Kidney capillary endothelial cell (primary cell): Measurements from ENCODE around the gene PIP5K1B.

Source experiments
- DNase-seq: peaks from one replicate; pipeline ENCODE4 v3.0.0-alpha.2; 2018; ENCODE audit warnings: low spot score

The PIP5K1B gene

GRCh38 chr9:68991457-68991856, 286.4 kb downstream of the PIP5K1B start:
- no peak for DNase-seq

DNA sequence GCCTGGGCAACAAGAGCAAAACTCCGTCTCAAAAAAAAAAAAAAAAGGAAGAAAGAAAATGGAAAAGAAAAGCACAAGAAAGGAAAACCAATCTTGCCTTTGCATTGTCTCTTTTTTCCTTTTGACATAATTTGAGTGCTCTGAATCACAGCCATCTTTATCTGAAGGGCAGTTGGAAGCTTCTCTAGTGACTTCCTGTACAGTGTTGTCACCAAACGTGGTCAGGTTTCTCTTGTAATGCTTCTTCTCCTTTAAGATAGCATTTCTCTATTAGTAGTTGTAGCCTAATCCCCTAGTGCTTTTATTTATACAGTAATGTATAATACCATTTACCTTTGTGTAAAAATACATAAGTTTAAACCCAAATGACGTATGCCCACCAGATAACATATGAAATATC, 290.7 kb downstream of the PIP5K1B start:
- DNase-seq = no peak

DNA sequence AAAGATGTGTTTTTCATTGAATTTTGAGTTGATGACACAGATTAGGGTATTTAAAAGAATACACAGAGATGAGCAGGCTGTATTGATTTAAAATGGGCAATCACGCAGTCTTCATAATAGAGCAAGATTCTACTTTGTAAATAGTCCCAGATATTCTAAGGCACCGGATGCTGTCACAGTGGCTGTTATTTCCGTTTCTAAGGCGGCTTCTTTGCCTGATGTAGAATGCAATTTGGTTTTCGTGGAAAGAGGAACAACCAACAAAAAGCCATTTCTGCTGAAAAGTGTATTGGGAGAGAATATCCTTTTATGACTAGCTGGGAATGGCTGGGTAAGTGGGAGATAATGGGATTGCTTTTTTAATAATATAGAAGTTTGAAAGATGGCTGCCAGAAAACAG, 291.4 kb downstream of the PIP5K1B start:
- DNase-seq = no peak

DNA sequence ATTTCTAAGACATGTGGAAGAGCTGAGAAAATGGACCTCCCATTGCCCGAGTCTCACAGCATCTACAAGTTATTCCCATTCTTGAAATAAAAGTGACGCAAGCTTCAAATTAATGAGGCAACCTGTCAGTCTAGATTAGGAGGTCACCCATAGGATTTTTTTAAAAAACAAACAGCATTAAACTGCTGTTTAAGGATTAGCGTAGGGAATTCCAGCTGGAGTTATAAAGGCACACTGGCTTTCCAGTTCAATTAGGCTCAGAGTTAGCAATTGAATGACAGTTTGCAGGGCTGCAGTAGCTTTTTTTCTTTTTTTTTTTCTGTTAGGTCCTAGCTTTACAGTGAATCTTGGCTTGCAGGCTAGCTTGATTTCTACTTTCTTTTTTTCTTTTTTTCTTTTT, 292.6 kb downstream of the PIP5K1B start:
- no peak for DNase-seq

GRCh38 chr9:68998385-68998784, 293.3 kb downstream of the PIP5K1B start:
- no peak for DNase-seq

DNA sequence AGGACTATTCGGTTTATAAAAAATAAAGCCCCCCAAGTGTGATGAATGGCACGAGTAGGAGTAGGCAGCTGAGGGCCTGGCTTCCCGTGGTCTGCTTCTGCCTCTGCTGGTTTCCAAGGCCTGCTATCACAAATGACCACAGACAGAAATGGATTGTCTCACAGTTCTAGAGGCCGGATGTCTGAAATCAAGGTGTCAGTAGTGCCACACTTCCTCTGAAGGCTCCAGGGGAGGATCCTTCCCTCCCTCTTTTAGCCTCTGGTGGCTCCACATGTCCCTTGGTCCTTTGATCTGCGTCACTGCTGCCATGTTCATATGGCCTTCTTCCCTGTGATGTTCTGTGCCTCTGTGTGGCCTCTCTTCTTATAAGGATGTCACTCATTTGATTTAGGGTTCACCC, 293.8 kb downstream of the PIP5K1B start:
- DNase-seq = peak; percentile 4

DNA sequence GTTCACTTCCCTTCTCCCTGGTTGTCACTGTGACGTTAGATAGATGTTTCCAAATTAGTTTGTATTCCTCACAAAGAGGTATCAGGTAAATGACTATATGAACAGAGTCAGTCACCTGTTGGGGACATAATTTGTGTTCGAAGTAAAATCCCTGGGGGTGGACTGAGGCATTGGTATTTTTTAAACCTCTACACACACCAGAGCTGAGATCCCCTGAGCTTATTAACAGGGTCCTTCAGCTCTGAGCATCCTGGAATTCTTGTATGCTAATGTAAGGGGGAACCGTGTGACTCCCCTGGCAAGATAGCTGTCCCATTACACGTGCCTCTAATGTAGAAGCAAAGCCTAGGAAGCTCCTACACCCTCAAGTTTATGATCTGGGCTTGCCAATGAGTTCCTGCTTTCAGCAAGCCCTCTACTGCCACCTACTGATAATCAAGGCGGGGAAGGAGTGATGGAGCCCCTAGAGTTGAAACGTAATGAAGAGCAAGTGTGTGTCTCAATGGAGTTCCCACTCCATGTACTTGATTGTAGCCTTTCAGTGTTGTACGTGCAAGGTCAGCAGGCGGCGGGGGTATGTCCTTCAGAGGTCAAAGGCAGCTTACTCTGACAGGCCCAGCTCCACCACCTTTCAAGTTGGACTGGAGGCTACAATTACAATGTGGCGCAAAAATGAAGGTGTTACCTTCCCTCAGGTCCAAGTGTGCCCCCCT, 294.5 kb downstream of the PIP5K1B start:
- peak; percentile 63 for DNase-seq

- DNase-seq = no peak
These were observed 296.9 kb downstream of the PIP5K1B start for GRCh38 chr9:69001921-69002320.

DNA sequence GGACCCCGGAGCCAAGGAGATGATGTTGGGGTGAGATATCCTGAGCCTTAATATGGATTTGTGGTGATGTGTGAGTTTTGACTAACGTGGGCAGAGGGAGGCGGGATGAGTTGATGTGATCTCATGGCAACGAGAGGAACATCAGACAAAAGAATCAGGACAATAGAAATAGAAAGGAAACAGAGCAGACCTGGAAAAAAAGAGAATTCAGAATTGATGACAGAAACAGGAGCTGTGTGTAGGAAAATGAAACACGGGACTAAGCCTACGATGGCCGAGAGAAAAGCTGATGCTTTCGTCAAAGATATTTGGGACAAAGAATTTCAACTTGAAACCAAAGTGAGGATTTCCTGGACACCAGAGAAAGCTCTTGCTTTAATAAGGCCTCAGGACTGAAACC, 298.0 kb downstream of the PIP5K1B start:
- DNase-seq = no peak

GRCh38 chr9:69004836-69005235, 299.8 kb downstream of the PIP5K1B start:
- DNase-seq = no peak

DNA sequence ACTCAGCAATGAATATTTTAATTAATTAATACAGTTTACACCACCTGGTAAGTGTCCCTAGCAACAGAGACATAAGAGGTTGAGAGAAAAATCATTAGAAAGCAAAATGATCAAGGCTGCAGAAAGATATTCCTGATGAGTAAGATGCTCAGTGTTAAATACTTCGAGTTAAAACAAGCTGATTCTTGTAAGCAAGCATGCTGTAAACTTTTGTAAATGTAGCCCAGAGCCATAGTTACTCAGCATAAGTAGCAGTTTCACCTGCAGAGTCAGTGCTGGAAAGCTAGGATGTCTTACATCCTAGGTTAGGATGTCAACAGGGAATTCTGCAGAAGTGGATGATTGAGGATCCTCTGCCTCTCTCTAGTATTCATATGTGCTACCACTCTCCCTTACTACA, 304.7 kb downstream of the PIP5K1B start:
- no peak for DNase-seq

DNA sequence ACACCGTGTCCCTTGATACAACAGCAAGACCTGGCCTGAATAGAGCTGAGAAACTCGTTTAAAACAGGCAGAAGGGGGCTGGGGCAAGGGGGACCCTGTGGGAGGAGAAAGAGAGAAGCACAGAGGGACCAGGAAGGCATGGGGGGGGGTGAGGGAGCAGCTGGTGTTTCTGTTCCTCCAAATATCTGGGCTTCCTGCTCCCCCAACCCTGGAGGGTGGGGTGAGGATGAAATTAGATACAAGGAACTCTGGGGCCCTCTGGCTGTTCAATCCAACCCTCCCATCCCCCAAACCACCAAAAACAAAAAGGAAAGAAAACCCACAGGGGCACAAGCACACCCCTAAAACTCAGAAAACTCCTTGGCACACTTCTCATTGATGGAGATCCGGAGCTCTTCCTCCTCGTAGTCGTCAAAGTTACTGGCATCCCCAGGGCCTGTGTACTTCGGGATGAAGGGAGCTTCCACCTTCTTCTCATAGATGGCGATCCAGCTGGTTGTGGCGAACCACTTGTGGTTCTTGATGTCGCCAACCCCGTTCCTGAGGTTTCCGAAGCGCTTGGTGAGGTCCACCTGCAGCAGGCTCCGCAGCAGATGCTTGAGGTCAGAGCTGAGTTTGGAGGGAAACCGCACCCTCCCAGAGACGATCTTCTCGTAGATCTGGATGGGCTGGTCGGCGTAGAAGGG, 307.8 kb downstream of the PIP5K1B start:
- DNase-seq = no peak

DNA sequence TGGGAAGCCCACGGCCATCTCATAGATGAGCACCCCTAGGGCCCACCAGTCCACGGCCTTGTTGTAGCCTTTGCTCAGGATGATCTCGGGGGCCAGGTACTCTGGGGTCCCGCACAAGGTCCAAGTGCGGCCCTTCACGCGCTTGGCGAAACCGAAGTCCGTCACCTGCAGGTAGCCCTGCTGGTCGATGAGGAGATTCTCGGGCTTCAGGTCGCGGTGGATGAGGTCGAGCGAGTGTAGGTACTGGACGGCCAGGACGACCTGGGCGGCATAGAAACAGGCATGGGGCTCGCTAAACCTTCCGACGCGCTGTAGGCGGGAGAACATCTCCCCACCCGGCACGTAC, 308.3 kb downstream of the PIP5K1B start:
- DNase-seq = no peak

- no peak for DNase-seq
These were observed 309.0 kb downstream of the PIP5K1B start, which contains the start of gene PRKACG for GRCh38 chr9:69014013-69014412. TSS of gene PRKACG (minus strand) at chr9:69014113. CDS start at chr9:69014092, 21 bp downstream.

DNA sequence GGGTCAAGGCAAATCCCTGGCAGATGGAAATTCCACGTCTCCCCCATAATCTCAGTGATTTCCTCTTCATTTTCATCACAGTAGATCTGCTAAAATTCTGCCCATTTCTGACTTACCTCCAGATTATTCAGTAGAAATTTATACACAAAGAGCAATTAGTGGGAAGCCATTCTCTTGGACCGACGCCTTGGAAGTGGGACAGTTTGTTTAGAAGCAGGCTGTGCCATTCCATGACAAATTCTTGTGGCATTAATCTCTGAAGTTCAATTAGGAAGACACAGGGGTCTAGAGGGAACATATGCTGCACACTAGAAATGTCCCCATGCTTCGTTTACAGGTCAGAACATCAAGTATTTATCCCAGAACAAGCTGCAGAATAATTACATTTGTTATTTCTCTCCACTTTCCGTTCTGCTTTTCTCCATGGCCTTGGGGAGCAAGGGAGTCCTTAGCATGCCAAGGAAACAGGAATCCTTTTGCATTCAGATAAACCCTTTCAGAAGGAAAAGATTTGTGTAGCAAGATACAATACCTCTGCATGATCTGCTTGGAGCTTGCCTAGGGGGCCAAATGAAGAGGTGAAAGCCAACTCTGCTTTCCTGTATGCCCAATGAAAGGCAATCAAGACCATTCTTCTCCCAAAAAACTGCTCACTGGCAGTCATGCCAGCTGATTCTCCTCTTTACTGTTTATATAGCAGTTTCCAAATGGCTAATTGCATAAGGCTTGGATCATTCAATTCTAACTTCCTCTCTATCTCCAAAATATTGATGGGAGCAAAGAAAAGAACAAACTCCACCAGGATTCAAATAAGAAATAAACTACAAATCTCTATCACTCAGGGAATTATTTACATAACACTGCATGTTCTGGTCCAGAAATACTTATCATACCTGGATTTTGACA, 311.4 kb downstream of the PIP5K1B start:
- DNase-seq = no peak

GRCh38 chr9:69018737-69019136, 313.7 kb downstream of the PIP5K1B start:
- no peak for DNase-seq

DNA sequence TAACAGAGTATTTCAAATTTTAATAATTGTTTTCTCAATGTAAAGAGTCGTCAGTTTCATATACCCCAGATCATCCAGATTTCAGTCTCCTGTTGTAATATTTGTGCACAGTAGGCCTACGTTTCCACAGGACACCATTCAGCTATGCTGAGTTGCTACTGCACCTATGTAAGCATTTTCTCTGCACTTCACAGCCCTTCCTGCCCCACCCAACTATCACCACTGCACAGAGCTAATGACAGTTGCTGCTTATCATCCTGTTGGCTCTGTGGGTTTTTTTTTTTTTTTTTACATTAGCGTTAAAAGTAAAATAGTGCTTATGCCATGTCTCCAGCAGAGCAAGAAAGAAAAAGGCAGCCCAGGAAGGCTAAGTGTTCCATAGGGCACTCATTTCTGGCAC, 314.8 kb downstream of the PIP5K1B start:
- no peak for DNase-seq

DNA sequence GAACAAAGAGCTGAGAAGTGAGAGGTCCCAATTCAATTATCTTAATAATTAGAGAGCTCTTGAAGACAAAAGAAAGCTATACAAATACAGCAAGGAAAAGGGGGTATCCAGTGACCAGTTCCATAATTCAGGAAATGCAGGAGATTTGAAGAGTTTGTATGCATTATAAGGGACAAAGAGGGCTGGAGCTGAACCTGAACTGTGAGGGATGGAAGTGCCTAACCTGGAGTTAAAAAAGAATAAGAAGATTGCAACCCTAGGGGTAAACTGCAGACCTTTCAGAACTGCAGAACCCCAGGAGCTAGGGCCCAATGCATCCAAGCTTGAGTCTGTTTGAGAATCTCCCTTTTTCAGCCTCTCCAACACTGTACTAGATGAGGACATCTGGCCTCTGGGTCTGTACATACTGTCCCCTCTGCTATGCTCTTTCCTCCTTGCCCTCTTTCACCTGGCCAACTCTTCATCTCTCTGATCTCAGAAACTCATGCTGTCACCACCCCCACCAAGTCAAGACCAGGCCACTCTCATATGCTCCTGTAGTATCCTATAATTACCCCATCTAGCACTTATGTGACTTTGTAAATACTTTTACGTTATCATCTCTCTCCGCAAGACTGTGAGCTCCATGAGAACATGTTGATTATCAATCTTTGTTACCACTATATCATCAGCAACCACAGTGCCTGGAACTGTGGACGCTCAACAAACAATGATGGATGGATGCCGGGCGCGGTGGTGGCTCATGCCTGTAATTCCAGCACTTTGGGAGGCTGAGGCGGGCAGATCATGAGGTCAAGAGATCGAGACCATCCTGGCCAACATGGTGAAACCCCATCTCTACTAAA, 315.5 kb downstream of the PIP5K1B start:
- no peak for DNase-seq

- no peak for DNase-seq
These were observed 318.6 kb downstream of the PIP5K1B start for GRCh38 chr9:69023650-69024049.

- DNase-seq = peak; percentile 47
These were observed 322.5 kb downstream of the PIP5K1B start for GRCh38 chr9:69027355-69028097.

DNA sequence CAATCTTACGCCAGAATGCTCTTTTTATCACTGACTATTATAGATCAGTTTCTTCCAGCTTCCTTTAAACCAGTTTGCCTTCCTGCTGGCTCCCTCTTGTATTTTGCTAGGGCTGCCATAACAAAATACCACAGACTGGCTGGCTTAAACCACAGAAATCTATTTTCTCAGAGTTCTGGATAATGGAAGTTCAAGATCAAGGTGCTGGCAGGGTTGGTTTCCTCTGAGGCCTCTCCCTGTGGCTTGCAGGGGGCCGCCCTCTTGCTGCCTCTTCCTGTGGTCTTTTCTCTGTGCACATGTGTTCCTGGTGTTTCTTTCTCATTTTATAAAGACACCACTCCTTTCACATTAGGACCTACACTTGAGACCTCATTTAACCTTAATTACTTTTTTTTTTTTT, 323.7 kb downstream of the PIP5K1B start:
- DNase-seq = no peak
